ENCODE measurements around the gene TPCN2.
"Not testable (repeated sequence)": the region's sequence is repeated elsewhere in the genome, so short reads cannot be mapped to it uniquely, and the experiment has no call there.

Gene TPCN2

DNA sequence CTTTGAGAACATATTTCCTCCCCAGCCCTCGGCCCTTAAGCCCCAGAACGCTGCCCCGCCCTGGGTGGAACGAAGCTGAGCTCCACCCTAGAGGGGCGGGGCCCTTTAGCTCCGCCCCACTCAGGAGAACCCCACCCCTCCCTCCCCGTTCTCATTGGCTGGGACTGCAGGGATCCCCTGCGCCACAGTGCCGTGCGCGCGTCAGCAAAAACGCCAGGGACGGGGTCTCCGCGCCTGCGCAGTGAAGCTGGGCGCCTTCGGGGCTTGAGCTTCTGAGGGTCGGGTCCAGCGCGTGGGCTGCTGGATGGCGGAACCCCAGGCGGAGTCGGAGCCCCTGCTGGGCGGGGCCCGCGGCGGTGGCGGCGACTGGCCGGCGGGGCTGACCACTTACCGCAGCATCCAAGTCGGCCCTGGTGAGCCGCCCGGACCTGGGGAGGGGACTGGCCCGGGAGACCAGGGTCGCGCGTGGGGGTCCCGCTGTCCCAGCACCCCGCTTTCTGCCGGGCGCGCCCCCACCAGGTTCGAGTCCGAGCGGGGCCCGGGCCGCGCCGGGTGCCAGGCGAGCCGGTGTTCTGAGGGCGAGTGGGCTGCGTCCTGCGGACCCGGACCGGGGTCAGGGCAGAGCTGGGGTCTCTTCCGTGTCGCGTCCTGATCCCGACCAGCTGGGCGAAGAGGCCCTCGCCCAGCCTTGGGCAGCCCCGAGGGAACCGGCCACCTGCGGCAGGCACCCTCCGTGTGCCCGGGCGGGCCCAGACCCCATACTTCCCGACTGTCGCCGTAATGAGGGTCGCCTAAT lies at the start of gene TPCN2:
Gene TPCN2, plus strand, starts transcription at position 239 of the 796 bp plus-strand sequence. Its CDS starts 66 bp downstream, at position 305.
- in situ Hi-C loops (cut with MboI; ENCODE audit: low pct_unique_long_range_greater_than_20kb, low sequenced_read_pairs) = no loop called here
- peak; percentile 93 for DNase-seq

DNA sequence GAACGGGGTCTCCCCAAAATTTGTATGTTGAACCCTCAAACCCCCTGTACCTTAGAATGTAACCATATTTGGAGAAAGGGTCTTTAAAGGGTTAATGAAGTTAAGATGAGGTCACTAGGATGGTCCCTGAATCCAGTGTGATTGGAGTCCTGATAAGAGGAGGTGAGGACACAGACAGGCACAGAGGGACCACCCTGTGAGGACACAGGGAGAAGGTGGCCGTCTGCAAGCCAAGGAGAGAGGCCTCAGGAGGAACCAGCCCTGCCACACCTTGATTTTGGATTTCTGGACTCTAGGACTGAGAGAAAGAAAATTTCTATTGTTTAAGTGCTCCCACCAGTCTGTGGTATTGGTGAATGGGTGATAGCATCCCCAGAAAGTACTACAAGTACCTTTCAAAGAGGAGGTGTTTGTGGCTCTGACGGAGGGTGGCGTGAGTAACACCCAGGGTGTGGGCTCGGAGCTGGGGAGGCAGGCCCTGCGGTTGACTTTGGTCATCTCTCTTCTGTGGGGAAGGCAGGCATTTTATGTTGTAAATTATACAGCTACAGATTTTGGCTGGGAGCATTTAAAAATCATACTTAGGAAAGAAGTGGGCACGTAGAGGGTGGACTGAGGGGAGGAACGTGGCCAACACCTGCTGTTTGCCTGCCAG lies 49.5 kb upstream of the TPCN2 start:
- in situ Hi-C loops (cut with MboI; ENCODE audit: low pct_unique_long_range_greater_than_20kb, low sequenced_read_pairs) = no loop called here

DNA sequence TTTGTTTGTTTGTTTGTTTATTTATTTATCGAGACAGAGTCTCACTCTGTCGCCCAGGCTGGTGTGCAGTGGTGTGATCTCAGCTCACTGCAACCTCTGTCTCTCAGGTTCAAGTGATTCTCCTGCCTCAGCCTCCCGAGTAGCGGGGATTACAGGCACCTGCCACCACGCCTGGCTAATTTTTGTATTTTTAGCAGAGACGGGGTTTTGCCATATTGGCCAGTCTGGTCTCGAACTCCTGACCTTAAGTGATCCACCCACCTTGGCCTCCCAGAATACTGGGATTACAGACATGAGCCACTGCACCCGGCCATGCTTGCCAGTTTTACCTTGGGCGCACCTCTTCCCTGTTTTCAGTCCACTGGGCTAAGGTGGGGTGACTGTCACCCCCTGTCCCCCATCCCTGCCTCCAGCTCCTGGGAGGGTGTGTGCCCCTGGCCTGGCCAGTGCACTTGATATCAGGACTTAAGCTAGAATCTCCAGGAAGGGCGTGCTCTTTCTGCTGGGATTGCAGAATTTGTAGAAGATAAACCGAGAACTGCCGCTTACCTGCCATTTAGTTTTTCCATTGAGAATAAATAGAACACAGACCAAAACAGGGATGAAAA lies 48.9 kb upstream of the TPCN2 start:
- in situ Hi-C loops (cut with MboI; ENCODE audit: low pct_unique_long_range_greater_than_20kb, low sequenced_read_pairs); DNase-seq: not testable (repeated sequence)

More for the DNA sequence above, 49.5 kb upstream of the TPCN2 start:
- DNase-seq = no peak

DNA sequence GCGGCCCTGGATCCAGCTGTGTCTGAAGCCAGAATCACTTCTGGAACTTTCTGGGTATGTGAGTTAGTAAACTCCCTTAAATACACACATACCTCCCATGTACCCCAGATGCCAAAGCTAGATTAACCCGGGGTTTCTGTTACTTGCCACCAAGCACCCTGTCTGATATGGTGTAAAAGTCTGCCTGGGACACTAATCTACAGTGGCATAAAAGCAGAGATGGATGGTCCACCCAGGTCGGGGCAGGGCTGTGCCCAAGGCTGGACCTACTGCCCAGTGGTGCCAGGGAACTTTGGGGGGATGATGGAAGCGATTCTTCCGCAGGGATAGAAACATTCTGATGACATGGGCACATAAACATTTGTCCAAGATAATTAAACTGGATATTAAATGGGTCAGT lies 48.3 kb upstream of the TPCN2 start:
- DNase-seq = no peak
- in situ Hi-C loops (cut with MboI; ENCODE audit: low pct_unique_long_range_greater_than_20kb, low sequenced_read_pairs) = no loop called here

DNA sequence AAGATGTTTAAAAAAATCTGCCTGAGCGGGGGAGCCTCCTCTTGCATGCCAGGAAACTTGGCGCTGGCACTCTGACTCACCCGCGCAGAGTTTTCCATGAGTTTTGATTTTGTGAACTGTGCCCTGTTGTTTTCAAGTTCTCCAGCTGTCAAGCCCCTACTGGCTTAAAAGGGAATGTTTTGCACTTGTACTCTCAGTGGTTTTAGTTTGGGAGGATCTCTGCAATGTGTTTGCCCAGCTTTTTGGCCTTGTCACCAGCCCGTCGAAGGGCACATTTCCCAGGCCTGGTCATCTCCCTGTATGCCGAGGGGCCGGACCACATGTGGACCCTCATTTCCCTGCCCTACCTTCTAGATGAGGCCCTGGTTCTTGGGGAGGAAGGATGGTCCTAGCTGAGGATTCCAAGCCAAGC lies 47.9 kb upstream of the TPCN2 start:
- DNase-seq = peak; percentile 6
- in situ Hi-C loops (cut with MboI; ENCODE audit: low pct_unique_long_range_greater_than_20kb, low sequenced_read_pairs) = no loop called here

DNA sequence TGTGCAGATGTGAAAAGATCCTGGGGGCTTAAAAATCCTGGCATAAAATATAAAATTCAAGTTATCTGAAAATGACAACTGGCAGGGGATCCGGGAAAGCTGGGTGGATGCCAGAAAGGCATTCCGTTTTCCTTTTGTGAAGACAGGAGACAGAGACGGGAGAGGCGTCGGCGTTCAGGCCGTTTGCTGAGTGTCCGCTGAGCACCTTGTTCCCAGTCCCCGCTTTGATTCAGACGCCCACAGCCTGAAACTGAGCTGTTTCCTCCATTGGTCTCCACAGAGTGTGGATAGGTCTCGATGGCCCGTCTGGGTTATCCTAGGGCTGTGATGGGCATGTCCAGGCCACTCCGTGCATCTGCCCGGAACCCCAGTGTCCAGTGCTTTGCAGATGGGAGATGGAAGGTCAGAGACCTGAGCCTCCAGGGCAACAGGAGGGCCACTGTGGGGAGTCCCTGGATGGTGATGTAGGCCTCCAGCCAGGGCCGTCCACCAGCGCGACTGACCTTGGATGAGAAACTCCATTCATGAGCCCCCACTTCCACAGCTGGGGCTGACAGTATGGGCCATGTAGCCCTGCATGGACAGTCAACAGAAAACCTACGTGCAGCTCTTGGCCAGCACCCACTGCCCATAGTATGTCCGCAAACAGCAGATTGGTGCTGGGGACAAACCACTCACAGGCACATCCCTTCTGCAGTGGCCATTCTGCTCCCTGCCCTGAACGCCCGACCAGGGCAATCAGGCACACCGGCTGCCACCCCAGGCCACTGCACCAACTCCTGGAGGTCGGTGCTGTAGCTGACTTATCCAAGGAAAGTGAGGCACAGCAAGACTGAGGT lies 47.3 kb upstream of the TPCN2 start:
- in situ Hi-C loops (cut with MboI; ENCODE audit: low pct_unique_long_range_greater_than_20kb, low sequenced_read_pairs) = no loop called here
- no peak for DNase-seq

DNA sequence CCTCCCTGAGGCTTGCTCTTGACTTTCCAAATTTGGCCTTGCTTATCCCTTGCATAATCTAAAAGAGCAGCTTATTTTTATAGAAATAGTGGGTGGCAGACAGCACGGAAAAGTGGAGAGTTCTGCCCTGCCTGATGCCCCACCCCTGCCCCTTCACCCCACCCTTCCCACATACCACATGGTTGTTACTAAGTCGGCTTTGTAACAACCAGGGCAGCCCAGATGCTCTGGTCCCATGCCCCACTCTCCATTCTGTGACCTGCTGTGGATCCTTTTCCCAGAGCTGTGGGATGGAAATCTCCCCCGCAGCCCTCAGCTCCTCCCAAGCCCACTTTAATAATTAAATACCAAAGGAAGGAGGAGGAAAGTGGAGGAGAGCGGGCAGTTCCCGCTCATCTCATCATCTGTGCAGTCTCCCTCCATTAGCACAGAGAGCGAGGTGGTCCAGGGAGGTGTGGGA lies 46.6 kb upstream of the TPCN2 start:
- in situ Hi-C loops (cut with MboI; ENCODE audit: low pct_unique_long_range_greater_than_20kb, low sequenced_read_pairs) = no loop called here
- DNase-seq = no peak

DNA sequence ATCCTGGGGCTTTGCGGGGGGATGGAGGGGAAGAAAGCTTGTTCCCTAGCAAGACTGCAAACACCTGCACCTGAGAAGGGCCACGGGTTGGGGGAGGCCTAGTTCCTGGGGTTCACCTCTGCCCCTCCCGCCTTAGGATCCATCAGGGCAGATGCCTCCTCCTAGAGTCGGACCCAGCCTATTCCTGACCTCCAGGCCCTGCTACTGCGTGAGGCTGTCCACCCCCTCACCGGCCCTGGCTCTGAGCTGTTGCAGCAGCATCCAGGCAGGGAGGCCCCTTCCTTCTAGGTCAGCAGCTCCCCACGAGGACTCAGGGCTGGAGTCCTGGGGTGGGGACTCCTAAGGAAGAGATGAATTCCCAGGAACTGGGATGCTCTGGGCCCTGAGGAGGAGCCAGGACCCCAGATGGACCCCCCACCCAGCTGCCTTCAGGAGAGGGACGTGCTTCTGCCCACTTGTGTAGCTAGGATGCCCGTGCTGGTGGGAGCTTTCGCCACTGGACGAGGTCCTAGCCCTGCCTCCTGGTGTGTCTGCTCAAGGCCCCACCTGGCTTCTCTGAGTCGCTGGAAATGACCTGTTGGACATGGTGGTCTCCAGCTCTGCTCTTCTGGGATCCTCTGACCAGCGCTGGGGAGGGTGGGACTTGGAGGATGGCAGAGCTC lies 46.0 kb upstream of the TPCN2 start:
- in situ Hi-C loops (cut with MboI; ENCODE audit: low pct_unique_long_range_greater_than_20kb, low sequenced_read_pairs) = no loop called here
- DNase-seq = no peak

DNA sequence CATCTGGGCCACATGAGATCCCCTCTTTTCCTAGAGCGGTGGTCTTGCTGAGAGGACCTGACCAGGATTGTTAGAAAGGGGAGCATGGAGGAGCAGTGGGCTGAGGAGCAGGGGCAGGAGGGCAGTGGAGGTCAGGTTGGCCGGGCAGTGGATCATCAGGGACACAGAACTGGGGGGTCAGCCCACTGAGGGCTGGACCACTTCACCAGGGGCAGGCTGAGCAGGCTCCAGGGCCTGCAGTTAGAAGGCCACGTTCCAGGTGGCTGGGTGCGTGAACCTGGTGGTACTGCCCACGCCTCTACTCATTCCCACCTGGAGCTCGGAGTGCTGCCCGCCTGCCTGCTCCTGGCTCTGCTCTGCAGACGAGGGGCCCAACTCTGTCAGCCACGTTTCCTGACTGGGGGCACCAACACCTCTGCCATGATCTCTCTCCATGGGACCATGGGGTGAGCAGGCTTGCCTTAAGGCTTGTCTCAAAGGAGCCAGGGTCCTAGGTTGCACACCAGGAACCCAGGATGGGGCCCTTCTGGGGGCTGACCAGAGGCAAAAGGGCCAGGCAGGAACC lies 45.3 kb upstream of the TPCN2 start:
- DNase-seq = no peak
- in situ Hi-C loops (cut with MboI; ENCODE audit: low pct_unique_long_range_greater_than_20kb, low sequenced_read_pairs) = no loop called here

DNA sequence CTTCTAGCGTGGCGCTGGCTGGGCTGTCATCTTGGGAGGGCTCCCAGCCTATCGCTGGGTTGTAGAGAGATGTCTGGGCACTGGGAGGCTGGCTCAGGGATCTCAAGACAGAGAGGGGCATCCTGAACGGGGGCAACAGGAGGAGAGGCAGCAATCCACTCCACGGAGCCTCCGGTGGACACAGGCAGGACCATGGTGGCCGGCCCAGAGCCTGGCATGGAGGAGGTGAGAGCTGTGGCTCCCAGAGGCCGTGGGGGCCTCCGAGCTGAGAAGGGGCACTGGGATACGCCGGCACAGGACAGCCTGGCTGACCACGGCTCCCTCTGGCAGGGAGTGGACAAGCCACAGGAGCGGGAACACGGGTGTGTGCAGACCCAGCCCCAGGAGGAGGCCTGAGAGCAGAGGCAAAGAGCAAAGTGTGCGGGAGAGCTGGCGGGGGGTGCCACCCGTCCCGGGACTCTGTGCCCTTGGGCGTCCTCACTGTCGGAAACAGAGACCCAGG lies 44.8 kb upstream of the TPCN2 start:
- no peak for DNase-seq
- in situ Hi-C loops (cut with MboI; ENCODE audit: low pct_unique_long_range_greater_than_20kb, low sequenced_read_pairs) = no loop called here

DNA sequence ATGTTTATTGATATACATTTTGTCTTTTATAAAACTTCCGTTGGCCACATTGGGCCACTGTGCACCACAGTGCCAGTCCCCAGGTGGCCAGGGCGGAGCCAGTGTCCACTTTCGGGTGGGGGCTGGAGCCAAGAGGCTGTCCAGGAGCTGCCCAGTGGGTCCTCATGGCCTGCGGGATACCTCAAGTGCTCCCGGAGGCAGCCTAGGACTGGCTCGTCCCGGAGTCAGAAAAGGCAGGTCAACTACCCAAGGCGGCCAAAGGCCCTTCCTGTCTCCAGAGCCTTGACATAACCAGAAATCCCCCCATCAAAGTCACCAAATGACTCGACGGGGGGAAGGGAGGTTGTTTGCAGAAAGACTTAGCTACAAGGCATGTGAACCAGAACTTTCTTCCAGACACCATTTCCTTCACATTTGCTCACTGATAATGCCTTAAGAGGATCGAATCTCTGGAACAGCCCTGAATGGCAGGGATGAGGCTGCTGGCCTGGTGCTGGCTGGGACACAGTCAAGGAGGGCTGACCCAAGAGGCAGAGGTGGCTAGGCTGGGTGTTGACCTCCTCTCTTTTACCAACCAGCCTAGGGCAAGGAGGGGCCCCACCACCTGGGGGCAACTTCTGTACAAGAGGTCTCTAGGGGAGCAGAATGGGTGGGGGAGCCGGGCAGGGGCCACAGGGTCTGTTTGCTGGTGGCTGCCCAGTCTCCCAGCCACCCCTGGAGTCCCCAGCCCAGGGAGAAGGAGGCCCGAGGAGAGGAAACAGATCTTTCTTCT lies 44.1 kb upstream of the TPCN2 start:
- in situ Hi-C loops (cut with MboI; ENCODE audit: low pct_unique_long_range_greater_than_20kb, low sequenced_read_pairs) = no loop called here
- no peak for DNase-seq

DNA sequence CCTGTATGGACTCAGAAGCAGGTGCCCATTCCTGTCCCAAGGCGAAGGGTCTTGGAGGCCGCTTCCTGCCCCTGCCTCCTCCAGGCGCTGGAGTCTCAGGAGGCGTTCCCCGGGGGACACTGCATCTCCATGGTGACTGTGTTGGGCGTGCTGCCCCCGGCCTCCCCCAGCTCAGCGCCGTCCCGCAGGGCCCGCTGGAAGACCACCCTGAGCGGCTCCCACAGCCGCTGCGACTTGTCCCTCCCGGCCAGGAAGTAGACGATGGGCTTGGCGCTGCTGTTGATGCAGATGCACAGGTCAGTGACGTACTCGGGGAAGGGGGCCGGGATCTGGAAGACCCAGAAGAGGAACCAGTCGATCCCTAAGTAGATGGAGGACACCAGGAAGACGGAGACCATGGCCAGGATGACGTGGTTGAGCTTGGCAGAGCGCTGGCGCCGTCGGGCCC lies 43.5 kb upstream of the TPCN2 start:
- no peak for DNase-seq
- in situ Hi-C loops (cut with MboI; ENCODE audit: low pct_unique_long_range_greater_than_20kb, low sequenced_read_pairs) = no loop called here

DNA sequence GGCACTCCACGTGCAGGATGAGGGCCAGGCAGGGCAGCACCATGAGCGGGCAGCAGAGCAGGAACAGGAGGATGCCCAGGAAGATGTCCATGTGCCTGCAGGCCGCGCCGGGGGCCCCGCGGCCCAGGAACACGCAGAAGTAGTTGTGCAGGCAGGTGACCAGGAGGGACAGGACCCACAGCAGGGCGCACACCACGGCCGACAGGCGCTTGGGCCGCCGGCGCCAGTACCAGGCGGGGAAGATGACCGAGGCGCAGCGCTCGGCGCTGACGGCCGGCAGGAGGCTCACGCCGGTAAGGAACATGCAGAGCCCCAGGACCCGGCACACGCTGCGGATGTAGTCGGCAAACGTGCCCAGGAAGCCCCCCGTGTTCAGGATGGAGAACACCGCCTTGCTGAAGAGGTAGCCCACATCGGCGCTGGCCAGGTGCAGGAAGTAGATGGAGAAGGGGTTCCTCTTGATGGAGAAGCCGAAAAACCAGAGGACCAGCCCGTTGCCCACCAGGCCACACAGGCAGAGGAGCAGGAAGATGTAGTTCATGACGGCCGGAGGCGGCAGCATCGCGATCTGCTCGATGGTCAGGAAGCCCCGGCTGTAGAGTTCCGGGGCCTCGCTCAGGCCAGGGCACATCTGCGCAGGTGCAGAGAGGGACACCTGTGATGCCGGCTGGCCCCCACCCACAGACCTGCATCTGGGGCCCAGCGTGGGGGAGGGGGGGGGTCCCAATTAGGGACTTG lies 42.9 kb upstream of the TPCN2 start:
- no peak for DNase-seq
- in situ Hi-C loops (cut with MboI; ENCODE audit: low pct_unique_long_range_greater_than_20kb, low sequenced_read_pairs) = no loop called here

DNA sequence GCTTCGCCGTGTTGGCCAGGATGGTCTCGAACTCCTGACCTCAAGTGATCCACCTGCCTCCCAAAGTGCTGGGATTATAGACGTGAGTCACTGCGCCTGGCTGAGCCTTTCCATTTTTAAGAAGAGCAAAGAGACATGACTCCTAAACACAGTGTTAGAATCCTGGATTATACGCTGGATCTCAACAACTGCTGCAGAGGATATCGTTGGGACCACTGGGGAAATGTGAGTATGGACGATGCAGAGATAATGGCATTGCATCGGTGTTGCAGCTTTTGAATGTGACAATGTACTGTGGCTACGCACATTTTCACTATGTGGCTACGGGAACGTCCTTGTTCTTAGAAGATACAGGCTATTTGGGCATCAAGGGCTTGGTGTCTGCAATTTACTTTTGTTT lies 41.9 kb upstream of the TPCN2 start:
- in situ Hi-C loops (cut with MboI; ENCODE audit: low pct_unique_long_range_greater_than_20kb, low sequenced_read_pairs) = no loop called here

DNA sequence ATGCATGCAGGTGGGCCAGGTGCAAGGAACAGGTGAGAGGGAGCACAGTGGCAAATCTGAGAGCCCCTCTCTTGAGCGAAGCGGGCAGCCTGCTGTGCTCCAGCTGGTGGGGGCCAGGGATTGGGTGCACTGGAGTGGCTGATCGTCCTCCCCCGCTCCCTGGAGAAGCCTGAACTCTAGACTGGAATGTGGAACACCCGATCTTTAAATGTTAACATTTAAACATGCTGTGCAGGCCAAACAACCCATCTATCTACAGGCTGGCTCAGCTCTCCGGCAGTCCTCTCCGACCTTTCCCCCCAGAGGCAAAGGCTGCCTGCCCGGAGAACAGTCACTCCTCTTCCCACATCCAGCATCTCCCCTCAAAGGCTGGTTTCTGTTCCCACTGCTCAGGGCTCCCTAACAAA lies 40.8 kb upstream of the TPCN2 start:
- no peak for DNase-seq

More for the DNA sequence above, 41.9 kb upstream of the TPCN2 start:
- no peak for DNase-seq

DNA sequence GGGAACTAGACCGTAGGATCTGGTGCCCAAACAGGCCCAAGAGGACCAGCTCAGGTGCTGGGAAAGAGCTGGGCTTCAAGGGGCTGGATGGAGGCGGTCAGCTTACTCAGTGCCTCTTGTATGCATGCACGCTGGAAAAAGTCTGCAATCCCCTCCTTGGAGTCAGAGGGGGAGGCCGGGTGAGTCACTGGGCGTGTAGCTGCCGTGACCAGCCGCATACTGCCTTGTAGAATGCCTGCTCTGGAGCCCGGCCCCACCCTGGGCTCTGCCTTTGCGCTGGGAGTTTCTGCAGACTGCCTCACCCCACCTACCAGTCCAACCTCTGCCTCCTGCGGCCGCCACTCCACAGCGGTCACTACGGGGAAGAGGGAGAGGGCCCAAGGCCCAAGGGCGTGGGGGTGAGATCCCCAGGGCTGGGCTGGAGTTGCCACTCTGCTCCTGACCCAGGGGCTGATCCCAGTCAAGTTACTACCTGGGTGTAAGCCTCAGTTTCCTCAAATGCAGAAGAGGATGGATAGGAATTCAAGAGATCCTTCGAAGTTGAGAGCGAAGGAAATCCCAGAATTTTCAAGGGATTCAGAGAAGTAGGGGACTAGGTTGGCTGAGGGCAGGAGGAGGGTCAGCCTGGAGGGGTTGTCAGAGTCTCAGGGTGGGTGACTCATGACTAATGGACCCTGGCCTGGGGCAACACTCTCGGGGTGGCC lies 39.8 kb upstream of the TPCN2 start:
- in situ Hi-C loops (cut with MboI; ENCODE audit: low pct_unique_long_range_greater_than_20kb, low sequenced_read_pairs) = no loop called here
- no peak for DNase-seq

More for the DNA sequence above, 40.8 kb upstream of the TPCN2 start:
- in situ Hi-C loops (cut with MboI; ENCODE audit: low pct_unique_long_range_greater_than_20kb, low sequenced_read_pairs) = no loop called here

All from KBM-7 (cell line).